Erythroblast (primary cell): ENCODE data around the gene CCDC68.

Experiments used
- GATA1 ChIP-seq: IDR thresholded peaks from 2 replicates; pipeline ENCODE4 v1.6.1; 2011; ENCODE audit warnings: low read depth, mild to moderate bottlenecking, control low read depth, low read length, moderate library complexity
- POLR2A ChIP-seq: IDR thresholded peaks from 2 replicates; pipeline ENCODE4 v1.6.1; 2011; ENCODE audit warnings: mild to moderate bottlenecking, low read length

DNA sequence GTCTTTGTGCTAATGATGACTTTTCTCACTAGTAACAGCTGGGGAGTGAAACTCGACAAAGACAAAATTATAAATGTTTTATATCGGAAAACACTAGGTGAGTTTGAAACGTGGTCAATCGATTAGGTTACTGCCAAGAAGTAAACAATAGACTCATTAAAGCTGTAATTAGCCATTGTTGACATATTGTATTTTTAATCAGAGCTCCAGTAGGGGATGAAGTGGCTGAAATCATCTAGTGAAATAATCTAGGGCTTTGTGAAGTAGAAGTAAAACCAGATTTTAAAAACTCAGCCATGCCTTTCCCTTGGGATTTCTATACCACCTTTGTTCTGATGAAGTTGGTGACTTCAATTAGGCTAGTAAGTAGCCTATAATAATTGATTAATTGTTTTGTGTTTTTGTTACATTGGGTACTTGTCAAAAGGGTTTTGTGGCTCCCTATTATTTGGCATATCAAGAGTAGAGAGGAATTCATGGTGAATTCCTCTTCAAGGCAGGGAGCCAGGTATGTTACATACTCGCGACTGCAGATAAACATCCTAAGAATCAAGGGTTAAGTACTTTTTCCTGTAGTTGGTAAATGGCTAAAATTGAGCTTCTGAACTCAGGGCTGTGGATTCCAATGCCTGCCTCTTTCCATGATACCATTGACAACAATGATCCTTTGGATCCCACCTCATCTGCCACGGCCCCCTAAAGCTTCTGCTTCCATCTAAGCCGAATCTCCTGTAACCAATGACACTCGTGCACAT, 99.4 kb downstream of the CCDC68 start:
- TF ChIP-seq POLR2A (no peak), GATA1 (no peak)
